Ramos (cell line): Measurements from ENCODE around the gene PCDHGA3.
"Not testable (repeated sequence)": the region's sequence is repeated elsewhere in the genome, so short reads cannot be mapped to it uniquely, and the experiment has no call there.

Experiments
- in situ Hi-C: fragments of 300-500 bp; cut with MboI; formaldehyde crosslinking; loops from one replicate; pipeline ENCODE4 v1.14.3; 2022; ENCODE audit warnings: low sequenced_read_pairs; ENCODE audit not compliant: unreplicated experiment

Gene PCDHGA3

DNA sequence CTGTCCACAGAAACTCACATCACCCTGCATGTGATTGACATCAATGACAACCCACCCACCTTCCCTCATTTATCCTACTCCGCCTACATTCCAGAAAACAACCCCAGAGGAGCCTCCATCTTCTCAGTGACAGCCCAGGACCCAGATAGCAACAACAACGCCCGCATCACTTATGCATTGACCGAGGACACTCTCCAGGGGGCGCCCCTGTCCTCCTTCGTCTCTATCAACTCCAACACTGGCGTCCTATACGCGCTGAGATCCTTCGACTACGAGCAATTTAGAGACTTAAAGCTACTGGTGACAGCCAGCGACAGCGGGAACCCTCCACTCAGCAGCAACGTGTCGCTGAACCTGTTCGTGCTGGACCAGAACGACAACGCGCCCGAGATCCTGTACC is 1.7 kb downstream of the PCDHGA3 start:
- in situ Hi-C loops, result no loop called here

GRCh38 chr5:141346017-141346416 is 2.4 kb downstream of the PCDHGA3 start:
- in situ Hi-C loops, result not testable (repeated sequence)

DNA sequence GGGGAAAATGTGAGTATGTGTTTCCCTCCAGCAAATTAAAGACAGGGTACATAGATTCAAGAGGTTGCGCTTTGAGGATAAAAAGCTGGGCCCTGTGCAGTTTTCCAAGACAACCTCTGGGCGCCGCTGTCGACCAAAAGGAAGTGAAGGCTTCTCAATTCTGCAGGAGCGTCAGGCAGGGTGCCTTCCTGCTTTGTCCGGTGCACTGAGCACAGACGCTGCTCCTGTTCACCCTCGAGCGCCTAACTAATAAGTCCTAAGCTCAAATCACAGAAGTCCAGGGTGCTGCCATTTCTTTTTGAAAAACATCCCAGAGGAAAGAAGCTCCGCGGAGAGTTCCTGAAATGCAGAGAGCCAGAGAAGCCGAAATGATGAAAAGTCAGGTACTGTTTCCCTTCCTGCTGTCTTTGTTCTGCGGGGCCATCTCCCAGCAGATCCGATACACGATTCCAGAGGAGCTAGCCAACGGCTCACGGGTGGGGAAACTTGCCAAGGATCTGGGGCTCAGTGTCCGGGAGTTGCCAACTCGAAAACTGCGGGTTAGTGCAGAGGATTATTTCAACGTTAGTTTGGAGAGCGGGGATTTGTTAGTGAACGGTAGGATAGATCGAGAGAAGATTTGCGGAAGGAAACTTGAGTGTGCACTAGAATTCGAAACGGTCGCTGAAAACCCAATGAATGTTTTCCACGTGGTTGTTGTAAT is 6.4 kb downstream of the PCDHGA3 start, which contains the start of gene PCDHGB1:
TSS of gene PCDHGB1 (plus strand) at position 183 of the 703 bp plus-strand sequence. CDS start at position 345, 162 bp downstream.
- in situ Hi-C loops, result no loop called here

DNA sequence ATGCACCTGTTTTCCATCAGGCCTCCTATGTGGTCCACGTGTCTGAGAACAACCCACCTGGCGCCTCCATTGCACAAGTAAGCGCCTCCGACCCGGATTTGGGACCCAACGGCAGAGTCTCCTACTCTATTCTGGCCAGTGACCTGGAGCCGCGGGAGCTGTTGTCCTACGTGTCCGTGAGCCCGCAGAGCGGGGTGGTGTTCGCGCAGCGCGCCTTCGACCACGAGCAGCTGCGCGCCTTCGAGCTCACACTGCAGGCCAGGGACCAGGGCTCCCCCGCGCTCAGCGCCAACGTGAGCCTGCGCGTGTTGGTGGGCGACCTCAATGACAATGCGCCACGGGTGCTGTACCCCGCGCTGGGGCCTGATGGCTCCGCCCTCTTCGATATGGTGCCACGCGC is 8.0 kb downstream of the PCDHGA3 start:
- in situ Hi-C loops, result no loop called here

DNA sequence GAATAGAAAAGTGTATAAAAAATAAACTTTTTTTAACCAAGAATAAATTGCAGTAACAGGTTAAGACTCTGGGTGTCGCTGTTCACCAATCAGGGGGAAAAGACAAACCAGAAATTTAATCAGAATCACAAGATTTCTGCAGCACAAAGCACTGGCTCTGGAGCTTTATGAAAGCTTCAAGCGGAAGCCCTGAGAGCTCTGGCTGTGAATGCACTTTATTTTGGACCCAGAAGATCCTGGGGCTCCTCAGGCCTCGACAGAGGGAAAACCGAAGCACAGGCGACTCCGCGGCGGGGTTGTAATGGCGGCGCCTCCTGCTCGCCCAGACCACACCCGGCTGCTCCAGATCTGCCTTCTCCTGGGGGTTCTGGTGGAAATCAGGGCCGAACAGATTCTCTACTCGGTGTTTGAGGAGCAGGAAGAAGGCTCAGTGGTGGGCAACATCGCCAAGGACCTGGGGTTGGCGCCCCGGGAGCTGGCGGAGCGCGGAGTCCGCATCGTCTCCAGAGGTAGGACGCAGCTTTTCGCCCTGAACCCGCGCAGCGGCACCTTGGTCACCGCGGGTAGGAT is 11.4 kb downstream of the PCDHGA3 start, which contains the start of gene PCDHGA4:
TSS of gene PCDHGA4 (plus strand) at position 122 of the 570 bp plus-strand sequence. CDS start at position 209, 87 bp downstream.
- in situ Hi-C loops, result no loop called here

DNA sequence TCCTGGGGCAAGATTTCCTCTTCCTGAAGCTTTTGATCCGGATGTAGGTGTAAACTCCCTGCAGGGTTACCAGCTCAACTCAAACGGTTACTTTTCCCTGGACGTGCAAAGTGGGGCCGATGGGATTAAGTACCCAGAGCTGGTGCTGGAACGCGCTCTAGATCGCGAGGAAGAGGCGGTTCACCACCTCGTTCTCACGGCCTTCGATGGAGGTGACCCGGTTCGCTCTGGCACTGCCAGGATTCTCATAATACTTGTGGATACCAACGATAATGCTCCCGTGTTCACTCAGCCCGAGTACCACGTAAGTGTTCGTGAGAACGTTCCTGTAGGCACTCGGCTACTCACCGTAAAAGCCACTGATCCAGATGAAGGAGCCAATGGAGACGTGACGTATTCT is 12.0 kb downstream of the PCDHGA3 start:
- in situ Hi-C loops, result no loop called here

- in situ Hi-C loops, result no loop called here
Observed at GRCh38 chr5:141356133-141356532, 12.5 kb downstream of the PCDHGA3 start.

DNA sequence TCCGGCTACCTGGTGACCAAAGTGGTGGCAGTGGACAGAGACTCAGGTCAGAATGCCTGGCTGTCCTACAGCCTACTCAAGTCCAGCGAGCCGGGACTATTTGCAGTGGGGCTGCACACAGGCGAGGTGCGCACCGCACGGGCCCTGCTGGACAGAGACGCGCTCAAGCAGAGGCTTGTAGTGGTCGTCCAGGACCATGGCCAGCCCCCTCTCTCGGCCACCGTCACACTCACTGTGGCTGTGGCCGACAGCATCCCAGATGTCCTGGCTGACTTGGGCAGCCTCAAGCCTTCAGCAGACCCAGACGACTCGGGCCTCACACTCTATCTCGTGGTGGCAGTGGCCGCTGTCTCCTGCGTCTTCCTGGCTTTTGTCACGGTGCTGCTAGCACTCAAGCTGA is 13.3 kb downstream of the PCDHGA3 start:
- in situ Hi-C loops, result no loop called here

DNA sequence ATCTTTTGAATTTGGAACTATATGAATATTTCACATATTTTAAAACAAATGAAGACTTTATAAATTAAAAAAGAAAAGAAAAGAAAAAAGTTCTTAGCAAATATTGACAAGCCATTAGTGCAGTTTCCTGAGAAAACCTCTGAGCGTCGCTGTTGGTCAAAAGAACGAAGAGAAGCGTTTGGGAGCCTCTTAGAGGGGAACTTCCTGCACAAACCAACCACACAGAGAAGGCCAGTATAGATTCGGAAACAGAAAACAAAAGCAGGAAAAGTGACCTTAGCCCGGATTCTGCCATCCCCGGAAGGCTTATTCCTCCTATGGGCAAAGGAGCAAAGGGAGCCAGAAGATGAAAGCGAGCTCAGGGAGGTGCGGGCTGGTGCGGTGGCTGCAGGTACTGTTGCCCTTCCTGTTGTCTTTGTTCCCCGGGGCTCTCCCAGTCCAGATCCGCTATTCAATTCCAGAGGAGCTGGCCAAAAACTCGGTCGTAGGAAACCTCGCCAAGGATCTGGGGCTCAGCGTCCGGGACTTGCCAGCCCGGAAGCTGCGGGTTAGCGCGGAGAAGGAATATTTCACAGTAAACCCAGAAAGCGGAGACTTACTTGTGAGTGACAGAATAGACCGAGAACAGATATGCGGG is 16.3 kb downstream of the PCDHGA3 start, which contains the start of gene PCDHGB2:
TSS of gene PCDHGB2 (plus strand) at position 205 of the 637 bp plus-strand sequence. CDS start at position 347, 142 bp downstream.
- in situ Hi-C loops, result no loop called here

- in situ Hi-C loops, result no loop called here
Observed at GRCh38 chr5:141360685-141361084, 17.1 kb downstream of the PCDHGA3 start.

DNA sequence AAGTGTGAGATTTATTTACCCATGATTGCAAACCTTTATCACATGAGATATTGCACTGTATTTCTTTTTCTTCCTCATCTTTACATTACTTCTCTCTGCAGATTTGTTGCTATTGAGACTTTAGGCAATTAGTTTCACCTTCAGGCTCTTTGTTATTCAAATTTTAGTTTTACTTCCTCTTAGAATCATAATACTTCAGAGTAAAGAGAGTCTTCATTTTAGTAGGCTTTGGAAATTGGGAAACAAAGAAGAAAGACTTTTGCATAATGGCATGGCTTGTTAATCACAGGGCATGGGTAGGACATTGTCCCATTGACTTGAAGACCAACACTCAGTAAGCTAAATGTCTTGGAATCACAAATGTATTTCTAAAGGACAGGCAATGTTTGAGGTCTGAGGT is 19.1 kb downstream of the PCDHGA3 start:
- in situ Hi-C loops, result no loop called here

DNA sequence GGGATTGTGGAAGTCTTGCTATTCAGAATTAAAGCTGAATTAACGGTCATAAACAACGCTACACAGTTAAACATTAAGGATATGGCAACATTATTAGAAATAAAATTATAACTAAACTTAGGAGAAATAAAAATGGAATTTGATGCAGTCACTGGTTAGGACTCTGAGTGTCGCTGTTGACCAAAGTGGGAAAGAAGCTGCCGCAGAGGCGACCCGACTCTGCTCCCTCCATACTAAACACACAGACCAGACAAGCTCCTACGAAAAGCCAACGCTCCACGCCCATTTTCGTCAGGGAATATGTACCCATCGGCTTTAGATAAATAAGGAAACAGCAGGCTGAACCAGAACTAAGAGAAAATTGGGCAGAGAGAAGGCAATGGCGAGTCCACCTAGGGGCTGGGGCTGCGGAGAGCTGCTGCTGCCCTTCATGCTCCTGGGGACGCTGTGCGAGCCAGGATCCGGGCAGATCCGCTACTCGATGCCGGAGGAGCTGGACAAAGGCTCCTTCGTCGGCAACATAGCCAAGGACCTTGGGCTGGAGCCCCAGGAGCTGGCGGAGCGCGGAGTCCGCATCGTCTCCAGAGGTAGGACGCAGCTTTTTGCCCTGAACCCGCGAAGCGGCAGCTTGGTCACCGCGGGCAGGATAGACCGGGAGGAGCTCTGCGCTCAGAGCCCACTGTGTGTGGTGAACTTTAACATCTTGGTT is 20.5 kb downstream of the PCDHGA3 start, which contains the start of gene PCDHGA5:
TSS of gene PCDHGA5 (plus strand) at position 211 of the 709 bp plus-strand sequence. CDS start at position 380, 169 bp downstream.
- in situ Hi-C loops, result no loop called here

GRCh38 chr5:141366016-141366896 is 22.6 kb downstream of the PCDHGA3 start:
- in situ Hi-C loops, result no loop called here

DNA sequence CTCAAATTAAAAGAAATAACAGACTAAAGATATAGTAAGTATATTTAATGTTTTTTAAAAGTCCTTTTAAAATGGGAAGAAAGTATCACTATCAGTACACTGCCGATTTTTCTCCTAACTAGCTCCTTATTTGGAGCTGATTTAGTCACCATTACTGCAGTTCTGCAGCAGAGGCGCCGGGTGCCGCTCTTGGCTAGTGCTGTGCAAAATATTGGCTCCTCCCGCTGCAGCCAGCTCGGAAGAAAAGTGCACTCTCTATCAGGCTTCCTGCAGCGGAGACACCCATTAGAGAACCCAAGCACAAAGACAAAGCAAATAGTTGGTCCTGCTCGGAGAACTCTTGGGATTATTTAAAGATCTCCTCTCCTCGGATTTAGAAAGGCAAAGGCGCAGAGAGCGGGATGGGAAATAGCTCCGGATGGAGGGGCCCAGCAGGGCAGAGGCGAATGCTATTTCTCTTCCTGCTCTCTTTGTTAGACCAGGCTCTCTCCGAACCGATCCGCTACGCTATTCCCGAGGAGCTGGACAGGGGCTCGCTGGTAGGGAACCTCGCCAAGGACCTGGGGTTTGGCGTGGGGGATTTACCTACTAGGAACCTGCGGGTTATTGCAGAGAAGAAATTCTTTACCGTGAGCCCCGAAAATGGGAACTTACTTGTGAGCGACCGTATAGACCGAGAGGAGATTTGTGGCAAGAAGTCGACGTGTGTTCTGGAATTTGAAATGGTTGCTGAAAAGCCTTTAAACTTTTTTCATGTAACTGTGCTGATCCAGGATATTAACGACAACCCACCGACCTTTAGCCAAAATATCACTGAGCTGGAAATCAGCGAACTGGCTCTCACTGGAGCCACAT is 26.6 kb downstream of the PCDHGA3 start, which contains the start of gene PCDHGB3:
TSS of gene PCDHGB3 (plus strand) at position 249 of the 855 bp plus-strand sequence. CDS start at position 402, 153 bp downstream.
- in situ Hi-C loops, result no loop called here

GRCh38 chr5:141371572-141372475 is 28.2 kb downstream of the PCDHGA3 start:
- in situ Hi-C loops, result no loop called here

DNA sequence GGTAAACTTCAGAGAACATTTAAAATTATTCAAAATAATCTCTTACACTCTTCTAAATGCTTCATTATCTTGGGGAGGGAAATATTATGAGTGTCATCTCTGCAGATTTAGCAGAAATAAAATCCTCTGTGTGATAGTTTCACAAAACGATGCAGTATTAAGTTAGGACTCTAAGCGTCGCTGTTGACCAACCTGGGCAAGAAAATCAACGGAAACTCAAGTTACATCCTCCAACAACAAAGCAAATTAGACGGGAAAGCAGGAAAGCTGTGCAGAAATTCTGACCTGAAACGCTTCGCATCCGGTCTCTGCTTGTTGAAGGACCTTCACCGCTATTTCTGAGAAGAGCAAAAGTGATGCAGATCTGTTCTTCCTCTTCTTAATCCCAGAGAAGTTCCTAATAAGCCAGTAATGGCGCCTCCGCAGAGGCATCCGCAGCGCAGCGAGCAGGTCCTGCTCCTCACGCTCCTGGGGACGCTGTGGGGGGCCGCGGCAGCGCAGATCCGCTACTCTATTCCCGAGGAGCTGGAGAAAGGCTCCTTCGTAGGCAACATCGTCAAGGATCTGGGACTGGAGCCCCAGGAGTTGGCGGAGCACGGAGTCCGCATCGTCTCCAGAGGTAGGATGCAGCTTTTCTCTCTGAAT is 30.2 kb downstream of the PCDHGA3 start, which contains the start of gene PCDHGA6:
TSS of gene PCDHGA6 (plus strand) at position 219 of the 645 bp plus-strand sequence. CDS start at position 412, 193 bp downstream.
- in situ Hi-C loops, result no loop called here

- in situ Hi-C loops, result no loop called here
Observed at GRCh38 chr5:141374627-141375026, 31.0 kb downstream of the PCDHGA3 start.
